GM23338 (cell line): Measurements from ENCODE around the gene CEP350. TPM values are rescaled to one million over a fixed set of nuclear protein-coding genes. Genes with fewer than 3 reads are reported as not detected.

Experiments used
- ATAC-seq: fragments of 200-7000 bp; cut with Tn5 transposase; 3 replicates; pipeline ENCODE4 v1.9.1; 2020
- DNase-seq: peaks from one replicate; pipeline ENCODE4 v3.0.0-alpha.2; 2015; ENCODE audit warnings: low spot score
- H2AFZ ChIP-seq: fragments of 200-600 bp; sonication (generic); 2 replicates; pipeline ENCODE4 v1.8.0; 2016; ENCODE audit warnings: antibody characterized with exemption, mild to moderate bottlenecking, moderate library complexity
- H3F3A ChIP-seq: fragments of 200-600 bp; sonication (generic); replicated peaks from 2 replicates; pipeline ENCODE4 v1.8.0; 2017; ENCODE audit warnings: antibody characterized with exemption, mixed run types, low read depth
- H3K27ac ChIP-seq: fragments of 200-600 bp; sonication (generic); 2 replicates; pipeline ENCODE4 v1.6.1; 2016; ENCODE audit warnings: low read depth
- H3K27me3 ChIP-seq: fragments of 200-600 bp; sonication (generic); 2 replicates; pipeline ENCODE4 v1.8.0; 2016; ENCODE audit warnings: mild to moderate bottlenecking, mixed run types, moderate library complexity; ENCODE audit not compliant: insufficient read depth
- H3K36me3 ChIP-seq: fragments of 200-600 bp; sonication (generic); 2 replicates; pipeline ENCODE4 v1.8.0; 2016; ENCODE audit warnings: mild to moderate bottlenecking; ENCODE audit not compliant: insufficient read depth
- H3K4me1 ChIP-seq: fragments of 200-600 bp; sonication (generic); 2 replicates; pipeline ENCODE4 v1.8.0; 2016; ENCODE audit warnings: mild to moderate bottlenecking, moderate library complexity; ENCODE audit not compliant: insufficient read depth
- H3K4me2 ChIP-seq: fragments of 200-600 bp; sonication (generic); 2 replicates; pipeline ENCODE4 v1.7.1; 2017; ENCODE audit warnings: mixed run types
- H3K4me3 ChIP-seq: fragments of 200-600 bp; sonication (generic); 2 replicates; pipeline ENCODE4 v1.6.1; 2016; ENCODE audit warnings: mixed run types
- H3K79me2 ChIP-seq: fragments of 200-600 bp; sonication (generic); replicated peaks from 2 replicates; pipeline ENCODE4 v1.8.0; 2017; ENCODE audit warnings: mild to moderate bottlenecking; ENCODE audit not compliant: insufficient read depth
- H3K9me2 ChIP-seq: fragments of 200-600 bp; sonication (generic); 2 replicates; pipeline ENCODE4 v1.8.0; 2017; ENCODE audit not compliant: insufficient read depth
- H4K20me1 ChIP-seq: fragments of 200-600 bp; sonication (generic); replicated peaks from 2 replicates; pipeline ENCODE4 v1.8.0; 2017; ENCODE audit warnings: mild to moderate bottlenecking; ENCODE audit not compliant: insufficient read depth
- H3K27ac Mint-ChIP-seq: 2 replicates; pipeline ENCODE4 v1.8.0; 2020; ENCODE audit warnings: inconsistent platforms, mild to moderate bottlenecking, moderate library complexity, mixed read lengths
- H3K27me3 Mint-ChIP-seq: 3 replicates; pipeline ENCODE4 v1.8.0; 2022; ENCODE audit warnings: low read depth, mild to moderate bottlenecking, moderate library complexity, mixed read lengths, inconsistent platforms; ENCODE audit not compliant: insufficient read depth, poor library complexity
- H3K36me3 Mint-ChIP-seq: 3 replicates; pipeline ENCODE4 v1.8.0; 2021; ENCODE audit warnings: low read depth, mild to moderate bottlenecking, inconsistent platforms, moderate library complexity, mixed read lengths
- H3K4me1 Mint-ChIP-seq: 3 replicates; pipeline ENCODE4 v1.8.0; 2020; ENCODE audit warnings: mild to moderate bottlenecking, inconsistent platforms, mixed read lengths
- H3K4me3 Mint-ChIP-seq: 3 replicates; pipeline ENCODE4 v1.8.0; 2021; ENCODE audit warnings: moderate library complexity, mild to moderate bottlenecking, inconsistent platforms, mixed read lengths
- H3K9me3 Mint-ChIP-seq: 3 replicates; pipeline ENCODE4 v1.8.0; 2020; ENCODE audit warnings: moderate library complexity, mild to moderate bottlenecking, inconsistent platforms, mixed read lengths
- CREB1 ChIP-seq: fragments of 250-450 bp; sonication (Bioruptor Pico); IDR thresholded peaks from 2 replicates; pipeline ENCODE4 v1.5.0; 2020; ENCODE audit warnings: low read depth, mild to moderate bottlenecking, moderate library complexity
- JUNB ChIP-seq: IDR thresholded peaks from one replicate; pipeline ENCODE4 v1.6.1; 2016; ENCODE audit warnings: antibody characterized with exemption; ENCODE audit not compliant: unreplicated experiment
- NANOG ChIP-seq: IDR thresholded peaks from 2 replicates; pipeline ENCODE4 v1.6.1; 2016; ENCODE audit warnings: antibody characterized with exemption, borderline replicate concordance
- STAT1 ChIP-seq: IDR thresholded peaks from one replicate; pipeline ENCODE4 v1.6.1; 2016; ENCODE audit warnings: antibody characterized with exemption; ENCODE audit not compliant: unreplicated experiment
- ZNF331 ChIP-seq: fragments of 250-450 bp; sonication (Bioruptor Pico); IDR thresholded peaks from 2 replicates; pipeline ENCODE4 v1.5.0; 2020; ENCODE audit warnings: low read depth, mild to moderate bottlenecking, moderate library complexity
- polyA plus RNA-seq: library from polyadenylated mRNA; unstranded; fragments of >200 nt; fragmentation: Nextera tagmentation; extraction: Ambion mirVana; gene quantifications from 2 replicates; pipeline ENCODE4 v1.2.1, GENCODE V29; 2016
- total RNA-seq: library from RNA; depleted of rRNA; stranded (reverse); fragments of >200 nt; shearing (Covaris generic); gene quantifications from 2 replicates; pipeline ENCODE4 v1.2.3, GENCODE V29; 2014
- TF ChIP-seq, protein P1 (sequence below), 2 experiments: fragments of 200-600 bp in 1 of 2; sonication (generic) in 1 of 2; conservative IDR thresholded peaks; 2 replicates each; pipeline versions ENCODE4 v1.5.1 to v1.6.1; 2016 to 2017; ENCODE audit warnings: antibody characterized with exemption in 2 of 2, low read depth in 2 of 2, mild to moderate bottlenecking in 2 of 2, moderate library complexity in 1 of 2
- TF ChIP-seq, protein P2 (sequence below): IDR thresholded peaks from 2 replicates; pipeline ENCODE4 v1.6.1; 2016; ENCODE audit warnings: antibody characterized with exemption
- TF ChIP-seq, protein P3 (sequence below): fragments of 250-450 bp; sonication (Bioruptor Pico); IDR thresholded peaks from 2 replicates; pipeline ENCODE4 v1.5.0; 2020; ENCODE audit warnings: mild to moderate bottlenecking, moderate library complexity

CEP350 gene
- total and polyA plus RNA-seq, 2 experiments from 2014 or later = 23.4 to 36.8 TPM

DNA sequence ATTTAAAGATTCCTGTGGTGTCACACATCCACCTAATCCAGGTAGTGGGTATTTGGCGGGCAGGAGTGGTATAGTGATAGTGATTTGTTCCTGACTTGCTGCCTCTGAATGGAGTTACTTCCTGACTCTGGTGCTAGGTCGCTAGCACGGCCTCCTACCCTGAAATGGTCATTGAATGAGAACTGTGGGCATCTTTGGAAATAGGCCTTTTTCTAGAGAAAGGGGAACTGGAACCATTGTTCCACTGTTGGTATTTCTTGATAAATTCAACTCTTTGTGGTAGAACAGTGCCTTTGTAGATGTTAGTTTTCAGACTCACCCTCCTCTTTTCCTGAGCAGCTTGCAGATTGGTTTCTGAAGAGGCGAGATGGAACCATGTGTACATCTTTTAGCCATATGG lies 201.6 kb downstream of the CEP350 start:
- H3K27ac ChIP-seq = no peak overlapping the region
- no peaks in the 10 kb centered on the region; the same call in 1 of the 2 replicates for H3K9me2 ChIP-seq
- peak overlapping the region; percentile 94 for H3K4me2 ChIP-seq
- no peak overlapping the region for H2AFZ ChIP-seq
- Mint-ChIP-seq H3K36me3 (no peaks in the 10 kb centered on the region; the same call in 2 of the 3 replicates), H3K27me3 (peaks cover 18% of the 10 kb centered on the region), H3K4me3 (peak overlapping the region; percentile 41), H3K27ac (no peak overlapping the region), H3K9me3 (no peaks in the 10 kb centered on the region), H3K4me1 (peaks cover 33% of the 10 kb centered on the region)
- peaks cover 45% of the 10 kb centered on the region for H3K79me2 ChIP-seq
- H4K20me1 ChIP-seq = peaks cover 48% of the 10 kb centered on the region
- peak overlapping the region; percentile 97 for H3K4me3 ChIP-seq
- no peak for ATAC-seq
- H3K27me3 ChIP-seq = peaks cover 34% of the 10 kb centered on the region
- no peaks in the 10 kb centered on the region for H3K36me3 ChIP-seq
- H3K4me1 ChIP-seq = peaks cover 33% of the 10 kb centered on the region
- TF ChIP-seq CREB1 (CRISPR knock-in tag) (no peak), NANOG (no peak), JUNB (no peak), STAT1 (no peak), ZNF331 (no peak)
- TF ChIP-seq, protein P1, sequence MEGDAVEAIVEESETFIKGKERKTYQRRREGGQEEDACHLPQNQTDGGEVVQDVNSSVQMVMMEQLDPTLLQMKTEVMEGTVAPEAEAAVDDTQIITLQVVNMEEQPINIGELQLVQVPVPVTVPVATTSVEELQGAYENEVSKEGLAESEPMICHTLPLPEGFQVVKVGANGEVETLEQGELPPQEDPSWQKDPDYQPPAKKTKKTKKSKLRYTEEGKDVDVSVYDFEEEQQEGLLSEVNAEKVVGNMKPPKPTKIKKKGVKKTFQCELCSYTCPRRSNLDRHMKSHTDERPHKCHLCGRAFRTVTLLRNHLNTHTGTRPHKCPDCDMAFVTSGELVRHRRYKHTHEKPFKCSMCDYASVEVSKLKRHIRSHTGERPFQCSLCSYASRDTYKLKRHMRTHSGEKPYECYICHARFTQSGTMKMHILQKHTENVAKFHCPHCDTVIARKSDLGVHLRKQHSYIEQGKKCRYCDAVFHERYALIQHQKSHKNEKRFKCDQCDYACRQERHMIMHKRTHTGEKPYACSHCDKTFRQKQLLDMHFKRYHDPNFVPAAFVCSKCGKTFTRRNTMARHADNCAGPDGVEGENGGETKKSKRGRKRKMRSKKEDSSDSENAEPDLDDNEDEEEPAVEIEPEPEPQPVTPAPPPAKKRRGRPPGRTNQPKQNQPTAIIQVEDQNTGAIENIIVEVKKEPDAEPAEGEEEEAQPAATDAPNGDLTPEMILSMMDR (conservative IDR thresholded peaks at IDR 0.05; ENCODE audit: low read depth in 2 of 2) = no peak
- TF ChIP-seq, protein P2, sequence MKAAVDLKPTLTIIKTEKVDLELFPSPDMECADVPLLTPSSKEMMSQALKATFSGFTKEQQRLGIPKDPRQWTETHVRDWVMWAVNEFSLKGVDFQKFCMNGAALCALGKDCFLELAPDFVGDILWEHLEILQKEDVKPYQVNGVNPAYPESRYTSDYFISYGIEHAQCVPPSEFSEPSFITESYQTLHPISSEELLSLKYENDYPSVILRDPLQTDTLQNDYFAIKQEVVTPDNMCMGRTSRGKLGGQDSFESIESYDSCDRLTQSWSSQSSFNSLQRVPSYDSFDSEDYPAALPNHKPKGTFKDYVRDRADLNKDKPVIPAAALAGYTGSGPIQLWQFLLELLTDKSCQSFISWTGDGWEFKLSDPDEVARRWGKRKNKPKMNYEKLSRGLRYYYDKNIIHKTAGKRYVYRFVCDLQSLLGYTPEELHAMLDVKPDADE = no peak
- TF ChIP-seq, protein P3, sequence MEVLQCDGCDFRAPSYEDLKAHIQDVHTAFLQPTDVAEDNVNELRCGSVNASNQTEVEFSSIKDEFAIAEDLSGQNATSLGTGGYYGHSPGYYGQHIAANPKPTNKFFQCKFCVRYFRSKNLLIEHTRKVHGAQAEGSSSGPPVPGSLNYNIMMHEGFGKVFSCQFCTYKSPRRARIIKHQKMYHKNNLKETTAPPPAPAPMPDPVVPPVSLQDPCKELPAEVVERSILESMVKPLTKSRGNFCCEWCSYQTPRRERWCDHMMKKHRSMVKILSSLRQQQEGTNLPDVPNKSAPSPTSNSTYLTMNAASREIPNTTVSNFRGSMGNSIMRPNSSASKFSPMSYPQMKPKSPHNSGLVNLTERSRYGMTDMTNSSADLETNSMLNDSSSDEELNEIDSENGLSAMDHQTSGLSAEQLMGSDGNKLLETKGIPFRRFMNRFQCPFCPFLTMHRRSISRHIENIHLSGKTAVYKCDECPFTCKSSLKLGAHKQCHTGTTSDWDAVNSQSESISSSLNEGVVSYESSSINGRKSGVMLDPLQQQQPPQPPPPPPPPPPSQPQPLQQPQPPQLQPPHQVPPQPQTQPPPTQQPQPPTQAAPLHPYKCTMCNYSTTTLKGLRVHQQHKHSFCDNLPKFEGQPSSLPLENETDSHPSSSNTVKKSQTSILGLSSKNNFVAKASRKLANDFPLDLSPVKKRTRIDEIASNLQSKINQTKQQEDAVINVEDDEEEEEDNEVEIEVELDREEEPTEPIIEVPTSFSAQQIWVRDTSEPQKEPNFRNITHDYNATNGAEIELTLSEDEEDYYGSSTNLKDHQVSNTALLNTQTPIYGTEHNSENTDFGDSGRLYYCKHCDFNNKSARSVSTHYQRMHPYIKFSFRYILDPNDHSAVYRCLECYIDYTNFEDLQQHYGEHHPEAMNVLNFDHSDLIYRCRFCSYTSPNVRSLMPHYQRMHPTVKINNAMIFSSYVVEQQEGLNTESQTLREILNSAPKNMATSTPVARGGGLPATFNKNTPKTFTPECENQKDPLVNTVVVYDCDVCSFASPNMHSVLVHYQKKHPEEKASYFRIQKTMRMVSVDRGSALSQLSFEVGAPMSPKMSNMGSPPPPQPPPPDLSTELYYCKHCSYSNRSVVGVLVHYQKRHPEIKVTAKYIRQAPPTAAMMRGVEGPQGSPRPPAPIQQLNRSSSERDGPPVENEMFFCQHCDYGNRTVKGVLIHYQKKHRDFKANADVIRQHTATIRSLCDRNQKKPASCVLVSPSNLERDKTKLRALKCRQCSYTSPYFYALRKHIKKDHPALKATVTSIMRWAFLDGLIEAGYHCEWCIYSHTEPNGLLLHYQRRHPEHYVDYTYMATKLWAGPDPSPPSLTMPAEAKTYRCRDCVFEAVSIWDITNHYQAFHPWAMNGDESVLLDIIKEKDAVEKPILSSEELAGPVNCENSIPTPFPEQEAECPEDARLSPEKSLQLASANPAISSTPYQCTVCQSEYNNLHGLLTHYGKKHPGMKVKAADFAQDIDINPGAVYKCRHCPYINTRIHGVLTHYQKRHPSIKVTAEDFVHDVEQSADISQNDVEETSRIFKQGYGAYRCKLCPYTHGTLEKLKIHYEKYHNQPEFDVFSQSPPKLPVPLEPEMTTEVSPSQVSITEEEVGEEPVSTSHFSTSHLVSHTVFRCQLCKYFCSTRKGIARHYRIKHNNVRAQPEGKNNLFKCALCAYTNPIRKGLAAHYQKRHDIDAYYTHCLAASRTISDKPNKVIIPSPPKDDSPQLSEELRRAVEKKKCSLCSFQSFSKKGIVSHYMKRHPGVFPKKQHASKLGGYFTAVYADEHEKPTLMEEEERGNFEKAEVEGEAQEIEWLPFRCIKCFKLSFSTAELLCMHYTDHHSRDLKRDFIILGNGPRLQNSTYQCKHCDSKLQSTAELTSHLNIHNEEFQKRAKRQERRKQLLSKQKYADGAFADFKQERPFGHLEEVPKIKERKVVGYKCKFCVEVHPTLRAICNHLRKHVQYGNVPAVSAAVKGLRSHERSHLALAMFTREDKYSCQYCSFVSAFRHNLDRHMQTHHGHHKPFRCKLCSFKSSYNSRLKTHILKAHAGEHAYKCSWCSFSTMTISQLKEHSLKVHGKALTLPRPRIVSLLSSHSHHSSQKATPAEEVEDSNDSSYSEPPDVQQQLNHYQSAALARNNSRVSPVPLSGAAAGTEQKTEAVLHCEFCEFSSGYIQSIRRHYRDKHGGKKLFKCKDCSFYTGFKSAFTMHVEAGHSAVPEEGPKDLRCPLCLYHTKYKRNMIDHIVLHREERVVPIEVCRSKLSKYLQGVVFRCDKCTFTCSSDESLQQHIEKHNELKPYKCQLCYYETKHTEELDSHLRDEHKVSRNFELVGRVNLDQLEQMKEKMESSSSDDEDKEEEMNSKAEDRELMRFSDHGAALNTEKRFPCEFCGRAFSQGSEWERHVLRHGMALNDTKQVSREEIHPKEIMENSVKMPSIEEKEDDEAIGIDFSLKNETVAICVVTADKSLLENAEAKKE (CRISPR knock-in tag) = no peak
- no peak for DNase-seq
- H3F3A ChIP-seq = no peaks in the 10 kb centered on the region; the same call in 1 of the 2 replicates
